Measurements from ENCODE around the gene B4GALT7. TPM values are rescaled to one million over a fixed set of nuclear protein-coding genes. Genes with fewer than 3 reads are reported as not detected.

B4GALT7 gene
- total RNA-seq, 1 experiment from 2014 or later = 26.3 TPM

GRCh38 chr5:177565046-177565445 lies 34.9 kb upstream of the B4GALT7 start:
- no peaks in the 10 kb centered on the region for H3K79me2 ChIP-seq (ENCODE audit: insufficient read depth, low read length)
- H2BK5ac ChIP-seq (ENCODE audit: insufficient read length, low read length) = no peak overlapping the region
- no peak overlapping the region for H4K5ac ChIP-seq (ENCODE audit: insufficient read length, low read depth, low read length)
- H3K4ac ChIP-seq (ENCODE audit: low read depth, low read length) = no peak overlapping the region
- no peak overlapping the region for H4K91ac ChIP-seq (ENCODE audit: insufficient read length, low read depth, low read length)
- H2BK20ac ChIP-seq (ENCODE audit: low read depth, low read length, poor library complexity, severe bottlenecking) = no peak overlapping the region
- no peak for DNase-seq
- no peaks in the 10 kb centered on the region for H3K9me3 ChIP-seq (ENCODE audit: control insufficient read depth, low read depth, low read length)
- no peak overlapping the region for H3K9ac ChIP-seq (ENCODE audit: extremely low read depth, insufficient read length, low read length)
- Mint-ChIP-seq H3K27me3 (ENCODE audit: low read depth) (peaks cover 36% of the 10 kb centered on the region), H3K4me1 (no peaks in the 10 kb centered on the region), H3K9me3 (peaks cover 28 to 29% of the 10 kb centered on the region in 2 experiments), H3K4me3 (no peak overlapping the region), H3K36me3 (ENCODE audit: insufficient read depth in 1 of 3, low read depth in 3 of 3) (peaks cover 6 to 12% (median 10%) of the 10 kb centered on the region in 3 experiments), H3K27ac (no peak overlapping the region)
- H4K8ac ChIP-seq (replicated peaks; ENCODE audit: insufficient read length, low read depth, low read length) = no peak overlapping the region
- no peak overlapping the region for H2BK15ac ChIP-seq (ENCODE audit: low read depth, low read length)
- H4K20me1 ChIP-seq (ENCODE audit: control insufficient read depth, insufficient read depth, insufficient read length) = no peaks in the 10 kb centered on the region
- H2BK120ac ChIP-seq (ENCODE audit: low read depth, low read length, poor library complexity, severe bottlenecking) = no peak overlapping the region
- H3K14ac ChIP-seq (ENCODE audit: insufficient read depth, low read length) = no peak overlapping the region
- no peaks in the 10 kb centered on the region for H3K4me1 ChIP-seq (ENCODE audit: insufficient read depth, low read length)
- H2AFZ ChIP-seq (ENCODE audit: low read length) = no peak overlapping the region
- no peaks in the 10 kb centered on the region for H3K27me3 ChIP-seq (ENCODE audit: insufficient read depth, low read length)
- no peak overlapping the region for H2AK5ac ChIP-seq (ENCODE audit: insufficient read length, low read length)
- H3K23me2 ChIP-seq (ENCODE audit: insufficient read length, low read depth, low read length, poor library complexity, severe bottlenecking) = no peaks in the 10 kb centered on the region
- no peak overlapping the region for H3K23ac ChIP-seq (ENCODE audit: insufficient read length, low read depth, low read length)
- TF ChIP-seq, protein P1, sequence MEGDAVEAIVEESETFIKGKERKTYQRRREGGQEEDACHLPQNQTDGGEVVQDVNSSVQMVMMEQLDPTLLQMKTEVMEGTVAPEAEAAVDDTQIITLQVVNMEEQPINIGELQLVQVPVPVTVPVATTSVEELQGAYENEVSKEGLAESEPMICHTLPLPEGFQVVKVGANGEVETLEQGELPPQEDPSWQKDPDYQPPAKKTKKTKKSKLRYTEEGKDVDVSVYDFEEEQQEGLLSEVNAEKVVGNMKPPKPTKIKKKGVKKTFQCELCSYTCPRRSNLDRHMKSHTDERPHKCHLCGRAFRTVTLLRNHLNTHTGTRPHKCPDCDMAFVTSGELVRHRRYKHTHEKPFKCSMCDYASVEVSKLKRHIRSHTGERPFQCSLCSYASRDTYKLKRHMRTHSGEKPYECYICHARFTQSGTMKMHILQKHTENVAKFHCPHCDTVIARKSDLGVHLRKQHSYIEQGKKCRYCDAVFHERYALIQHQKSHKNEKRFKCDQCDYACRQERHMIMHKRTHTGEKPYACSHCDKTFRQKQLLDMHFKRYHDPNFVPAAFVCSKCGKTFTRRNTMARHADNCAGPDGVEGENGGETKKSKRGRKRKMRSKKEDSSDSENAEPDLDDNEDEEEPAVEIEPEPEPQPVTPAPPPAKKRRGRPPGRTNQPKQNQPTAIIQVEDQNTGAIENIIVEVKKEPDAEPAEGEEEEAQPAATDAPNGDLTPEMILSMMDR (conservative IDR thresholded peaks at IDR 0.05) = no peak
- no peak overlapping the region for H3T11ph ChIP-seq (ENCODE audit: low read length)
- H3K79me1 ChIP-seq (ENCODE audit: insufficient read depth, low read depth, low read length, poor library complexity, severe bottlenecking) = no peaks in the 10 kb centered on the region
- H3K27ac ChIP-seq (ENCODE audit: insufficient read length, low read depth, low read length) = no peak overlapping the region
- no peak overlapping the region for H3K56ac ChIP-seq (ENCODE audit: insufficient read length, low read depth, low read length)
- no CpG with 5 or more reads among the region's 8 CpGs for WGBS (ENCODE audit: extremely low coverage, insufficient read length, low lambda C conversion rate)
- no peak overlapping the region for H2BK12ac ChIP-seq (ENCODE audit: insufficient read length, low read depth, low read length)
- no peak overlapping the region for H3K18ac ChIP-seq (ENCODE audit: insufficient read length, low read depth, low read length)
- no peak overlapping the region for H3K4me2 ChIP-seq (ENCODE audit: insufficient read depth, insufficient read length, low read length)
